ENCODE data around the gene LRRC46. TPM values are rescaled to one million over a fixed set of nuclear protein-coding genes. Genes with fewer than 3 reads are reported as not detected.

LRRC46 gene
- total and polyA plus RNA-seq, 2 donors = 0.19 to 2.4 TPM

GRCh38 chr17:47878203-47879027 lies 46.9 kb downstream of the LRRC46 start:
- no peaks in the 10 kb centered on the region for H3K9me3 ChIP-seq (ENCODE audit: control insufficient read depth in 2 of 2, insufficient read depth in 1 of 2, low read length in 1 of 2)
- no peak for DNase-seq (ENCODE audit: low read depth in 6 of 9, low spot score in 9 of 9)
- no peaks in the 10 kb centered on the region for H3K36me3 ChIP-seq (ENCODE audit: control insufficient read depth in 2 of 2, insufficient read depth in 2 of 2, low read length in 1 of 2)
- 91% methylated on average over 10 of the region's 10 CpGs for WGBS
- no peak overlapping the region for H3K27ac ChIP-seq (ENCODE audit: low read depth in 1 of 2, low read length in 1 of 2)
- H3K4me1 ChIP-seq (ENCODE audit: control insufficient read depth in 2 of 2, insufficient read depth in 2 of 2, low read length in 2 of 2) = peaks cover 1 to 55% of the 10 kb centered on the region in 2 donors
- peaks cover 3 to 24% of the 10 kb centered on the region in 2 donors for H3K27me3 ChIP-seq (ENCODE audit: control insufficient read depth in 2 of 2, insufficient read depth in 1 of 2, low read length in 1 of 2)
- H3K4me3 ChIP-seq (ENCODE audit: low read length in 2 of 2) = no peak overlapping the region

- no peak overlapping the region for H3K4me3 ChIP-seq (ENCODE audit: low read length in 2 of 2)
- DNase-seq (ENCODE audit: low read depth in 6 of 9, low spot score in 9 of 9) = no peak
- WGBS = 38% methylated on average over 2 of the region's 2 CpGs
- peaks cover 3 to 20% of the 10 kb centered on the region in 2 donors for H3K27me3 ChIP-seq (ENCODE audit: control insufficient read depth in 2 of 2, insufficient read depth in 1 of 2, low read length in 1 of 2)
- H3K36me3 ChIP-seq (ENCODE audit: control insufficient read depth in 2 of 2, insufficient read depth in 2 of 2, low read length in 1 of 2) = no peaks in the 10 kb centered on the region
- no peak overlapping the region for H3K27ac ChIP-seq (ENCODE audit: low read depth in 1 of 2, low read length in 1 of 2)
- no peaks in the 10 kb centered on the region for H3K9me3 ChIP-seq (ENCODE audit: control insufficient read depth in 2 of 2, insufficient read depth in 1 of 2, low read length in 1 of 2)
- H3K4me1 ChIP-seq (ENCODE audit: control insufficient read depth in 2 of 2, insufficient read depth in 2 of 2, low read length in 2 of 2) = peaks cover 6 to 58% of the 10 kb centered on the region in 2 donors
These were observed 47.6 kb downstream of the LRRC46 start for GRCh38 chr17:47879028-47879585.

GRCh38 chr17:47879776-47880454 lies 48.4 kb downstream of the LRRC46 start:
- no peaks in the 10 kb centered on the region for H3K9me3 ChIP-seq (ENCODE audit: control insufficient read depth in 2 of 2, insufficient read depth in 1 of 2, low read length in 1 of 2)
- no peak overlapping the region for H3K4me3 ChIP-seq (ENCODE audit: low read length in 2 of 2)
- H3K27ac ChIP-seq (ENCODE audit: low read depth in 1 of 2, low read length in 1 of 2) = no peak overlapping the region
- DNase-seq (ENCODE audit: low read depth in 6 of 9, low spot score in 9 of 9) = no peak
- peaks cover 3 to 20% of the 10 kb centered on the region in 2 donors for H3K27me3 ChIP-seq (ENCODE audit: control insufficient read depth in 2 of 2, insufficient read depth in 1 of 2, low read length in 1 of 2)
- 86% methylated on average over 8 of the region's 8 CpGs for WGBS
- H3K4me1 ChIP-seq (ENCODE audit: control insufficient read depth in 2 of 2, insufficient read depth in 2 of 2, low read length in 2 of 2) = peaks cover 15 to 58% of the 10 kb centered on the region in 2 donors
- no peaks in the 10 kb centered on the region for H3K36me3 ChIP-seq (ENCODE audit: control insufficient read depth in 2 of 2, insufficient read depth in 2 of 2, low read length in 1 of 2)

GRCh38 chr17:47882247-47882646 lies 50.8 kb downstream of the LRRC46 start:
- Histone ChIP-seq H3K36me3 (ENCODE audit: control insufficient read depth in 2 of 2, insufficient read depth in 2 of 2, low read length in 1 of 2) (no peaks in the 10 kb centered on the region), H3K4me3 (ENCODE audit: low read length in 2 of 2) (no peak overlapping the region), H3K4me1 (ENCODE audit: control insufficient read depth in 2 of 2, insufficient read depth in 2 of 2, low read length in 2 of 2) (peaks cover 26 to 59% of the 10 kb centered on the region in 2 donors), H3K27ac (ENCODE audit: low read depth in 1 of 2, low read length in 1 of 2) (no peak overlapping the region), H3K27me3 (ENCODE audit: control insufficient read depth in 2 of 2, insufficient read depth in 1 of 2, low read length in 1 of 2) (peaks cover 3 to 16% of the 10 kb centered on the region in 2 donors), H3K9me3 (ENCODE audit: control insufficient read depth in 2 of 2, insufficient read depth in 1 of 2, low read length in 1 of 2) (no peaks in the 10 kb centered on the region)
- no peak for DNase-seq (ENCODE audit: low read depth in 6 of 9, low spot score in 9 of 9)
- 42% methylated on average over 7 of the region's 7 CpGs for WGBS

GRCh38 chr17:47882695-47883588 lies 51.5 kb downstream of the LRRC46 start:
- no peak for DNase-seq (ENCODE audit: low read depth in 6 of 9, low spot score in 9 of 9)
- Histone ChIP-seq H3K27ac (ENCODE audit: low read depth in 1 of 2, low read length in 1 of 2) (no peak overlapping the region), H3K36me3 (ENCODE audit: control insufficient read depth in 2 of 2, insufficient read depth in 2 of 2, low read length in 1 of 2) (no peaks in the 10 kb centered on the region), H3K9me3 (ENCODE audit: control insufficient read depth in 2 of 2, insufficient read depth in 1 of 2, low read length in 1 of 2) (no peaks in the 10 kb centered on the region), H3K27me3 (ENCODE audit: control insufficient read depth in 2 of 2, insufficient read depth in 1 of 2, low read length in 1 of 2) (peaks cover 3 to 10% of the 10 kb centered on the region in 2 donors), H3K4me3 (ENCODE audit: low read length in 2 of 2) (no peak overlapping the region), H3K4me1 (ENCODE audit: control insufficient read depth in 2 of 2, insufficient read depth in 2 of 2, low read length in 2 of 2) (peaks cover 26 to 53% of the 10 kb centered on the region in 2 donors)
- 96% methylated on average over 9 of the region's 9 CpGs for WGBS

- H3K27me3 ChIP-seq (ENCODE audit: control insufficient read depth in 2 of 2, insufficient read depth in 1 of 2, low read length in 1 of 2) = peaks cover 0 to 4% of the 10 kb centered on the region in 2 donors
- H3K4me3 ChIP-seq (ENCODE audit: low read length in 2 of 2) = no peak overlapping the region
- peaks cover 0 to under 1% of the 10 kb centered on the region in 2 donors for H3K36me3 ChIP-seq (ENCODE audit: control insufficient read depth in 2 of 2, insufficient read depth in 2 of 2, low read length in 1 of 2)
- no peaks in the 10 kb centered on the region for H3K9me3 ChIP-seq (ENCODE audit: control insufficient read depth in 2 of 2, insufficient read depth in 1 of 2, low read length in 1 of 2)
- no peak overlapping the region for H3K27ac ChIP-seq (ENCODE audit: low read depth in 1 of 2, low read length in 1 of 2)
- DNase-seq (ENCODE audit: low read depth in 6 of 9, low spot score in 9 of 9) = no peak
- peaks cover 26 to 46% of the 10 kb centered on the region in 2 donors for H3K4me1 ChIP-seq (ENCODE audit: control insufficient read depth in 2 of 2, insufficient read depth in 2 of 2, low read length in 2 of 2)
- WGBS = 96% methylated on average over 9 of the region's 9 CpGs
These were observed 52.3 kb downstream of the LRRC46 start for GRCh38 chr17:47883589-47884426.

- H3K27me3 ChIP-seq (ENCODE audit: control insufficient read depth in 2 of 2, insufficient read depth in 1 of 2, low read length in 1 of 2) = peaks cover 0 to 2% of the 10 kb centered on the region in 2 donors
- WGBS = 81% methylated on average over 5 of the region's 5 CpGs
- no peak overlapping the region for H3K27ac ChIP-seq (ENCODE audit: low read depth in 1 of 2, low read length in 1 of 2)
- no peaks in the 10 kb centered on the region for H3K9me3 ChIP-seq (ENCODE audit: control insufficient read depth in 2 of 2, insufficient read depth in 1 of 2, low read length in 1 of 2)
- H3K36me3 ChIP-seq (ENCODE audit: control insufficient read depth in 2 of 2, insufficient read depth in 2 of 2, low read length in 1 of 2) = peaks cover 0 to 3% of the 10 kb centered on the region in 2 donors
- no peak overlapping the region for H3K4me3 ChIP-seq (ENCODE audit: low read length in 2 of 2)
- H3K4me1 ChIP-seq (ENCODE audit: control insufficient read depth in 2 of 2, insufficient read depth in 2 of 2, low read length in 2 of 2) = peaks cover 26 to 40% of the 10 kb centered on the region in 2 donors
- DNase-seq (ENCODE audit: low read depth in 6 of 9, low spot score in 9 of 9) = no peak
These were observed 52.9 kb downstream of the LRRC46 start for GRCh38 chr17:47884427-47884740.

Data from thymus (tissue), 11 donors.